B cell (primary cell): ENCODE measurements around the gene IPMK.

Experiments
- CTCF ChIP-seq: fragments of 200-600 bp; IDR thresholded peaks from one replicate; pipeline ENCODE4 v1.8.0; 2022; ENCODE audit warnings: antibody characterized with exemption, mild to moderate bottlenecking
- EZH2 ChIP-seq: IDR thresholded peaks from 2 replicates; pipeline ENCODE4 v1.6.1; 2012; ENCODE audit warnings: borderline replicate concordance, low read depth, mild to moderate bottlenecking, moderate library complexity, low read length; ENCODE audit not compliant: insufficient read depth, poor library complexity, severe bottlenecking

- TF ChIP-seq CTCF (no peak), EZH2 (no peak)
These were observed 96.5 kb downstream of the IPMK start for GRCh38 chr10:58171146-58171545.
